Measurements from ENCODE around the gene MARCO.

MARCO gene

GRCh38 chr2:118971245-118972122, 29.5 kb downstream of the MARCO start:
- H3F3A ChIP-seq (ENCODE audit: insufficient read depth, low read length): no peaks in the 10 kb centered on the region
- no peak overlapping the region for H3K4me2 ChIP-seq (ENCODE audit: low read length)
- H3K27me3 ChIP-seq (ENCODE audit: insufficient read depth, low read length): no peaks in the 10 kb centered on the region
- no peak overlapping the region for H2AFZ ChIP-seq (ENCODE audit: low read length)
- no peaks in the 10 kb centered on the region for H3K36me3 ChIP-seq (ENCODE audit: insufficient read depth, low read length)
- no peak overlapping the region for H3K9ac ChIP-seq (ENCODE audit: low read length)
- H3K79me2 ChIP-seq (ENCODE audit: insufficient read depth, low read length): no peaks in the 10 kb centered on the region
- no peaks in the 10 kb centered on the region for H3K9me2 ChIP-seq (ENCODE audit: low read depth, low read length)
- no peak overlapping the region for H3K4me3 ChIP-seq (ENCODE audit: low read depth, low read length, poor library complexity, severe bottlenecking)
- H3K27ac ChIP-seq (ENCODE audit: low read depth, low read length, poor library complexity, severe bottlenecking): no peak overlapping the region
- no peaks in the 10 kb centered on the region for H3K9me3 ChIP-seq (ENCODE audit: low read length)
- H3K4me1 ChIP-seq (ENCODE audit: insufficient read depth, low read length, severe bottlenecking): no peaks in the 10 kb centered on the region
- TF ChIP-seq CTCF (IDR thresholded peaks at IDR 0.05; ENCODE audit: low read length) (no peak), EZH2 (IDR thresholded peaks at IDR 0.05; ENCODE audit: borderline replicate concordance, low read length) (no peak)
- H4K20me1 ChIP-seq (ENCODE audit: insufficient read depth, low read length): no peaks in the 10 kb centered on the region

- no peaks in the 10 kb centered on the region for H3K27me3 ChIP-seq (ENCODE audit: insufficient read depth, low read length)
- H3K36me3 ChIP-seq (ENCODE audit: insufficient read depth, low read length): no peaks in the 10 kb centered on the region
- H3K4me2 ChIP-seq (ENCODE audit: low read length): no peak overlapping the region
- H3K9ac ChIP-seq (ENCODE audit: low read length): no peak overlapping the region
- H3K9me2 ChIP-seq (ENCODE audit: low read depth, low read length): no peaks in the 10 kb centered on the region
- no peaks in the 10 kb centered on the region for H3K79me2 ChIP-seq (ENCODE audit: insufficient read depth, low read length)
- no peaks in the 10 kb centered on the region for H3K4me1 ChIP-seq (ENCODE audit: insufficient read depth, low read length, severe bottlenecking)
- H3K4me3 ChIP-seq (ENCODE audit: low read depth, low read length, poor library complexity, severe bottlenecking): no peak overlapping the region
- no peaks in the 10 kb centered on the region for H4K20me1 ChIP-seq (ENCODE audit: insufficient read depth, low read length)
- H3F3A ChIP-seq (ENCODE audit: insufficient read depth, low read length): no peaks in the 10 kb centered on the region
- TF ChIP-seq CTCF (IDR thresholded peaks at IDR 0.05; ENCODE audit: low read length) (no peak), EZH2 (IDR thresholded peaks at IDR 0.05; ENCODE audit: borderline replicate concordance, low read length) (no peak)
- H2AFZ ChIP-seq (ENCODE audit: low read length): no peak overlapping the region
- H3K27ac ChIP-seq (ENCODE audit: low read depth, low read length, poor library complexity, severe bottlenecking): no peak overlapping the region
- H3K9me3 ChIP-seq (ENCODE audit: low read length): no peaks in the 10 kb centered on the region
Measured at GRCh38 chr2:118973542-118973951, 31.6 kb downstream of the MARCO start.

GRCh38 chr2:118974103-118974993, 32.4 kb downstream of the MARCO start:
- Histone ChIP-seq H3K9me3 (ENCODE audit: low read length) (no peaks in the 10 kb centered on the region), H3K4me3 (ENCODE audit: low read depth, low read length, poor library complexity, severe bottlenecking) (no peak overlapping the region), H3K36me3 (ENCODE audit: insufficient read depth, low read length) (no peaks in the 10 kb centered on the region), H3K27ac (ENCODE audit: low read depth, low read length, poor library complexity, severe bottlenecking) (no peak overlapping the region), H3K27me3 (ENCODE audit: insufficient read depth, low read length) (no peaks in the 10 kb centered on the region), H4K20me1 (ENCODE audit: insufficient read depth, low read length) (no peaks in the 10 kb centered on the region), H3K4me1 (ENCODE audit: insufficient read depth, low read length, severe bottlenecking) (no peaks in the 10 kb centered on the region), H3K4me2 (ENCODE audit: low read length) (no peak overlapping the region), H3K9me2 (ENCODE audit: low read depth, low read length) (no peaks in the 10 kb centered on the region), H3F3A (ENCODE audit: insufficient read depth, low read length) (no peaks in the 10 kb centered on the region), H3K9ac (ENCODE audit: low read length) (no peak overlapping the region), H2AFZ (ENCODE audit: low read length) (no peak overlapping the region), H3K79me2 (ENCODE audit: insufficient read depth, low read length) (no peaks in the 10 kb centered on the region)
- no peak for TF ChIP-seq EZH2 (IDR thresholded peaks at IDR 0.05; ENCODE audit: borderline replicate concordance, low read length)
- TF ChIP-seq CTCF (IDR thresholded peaks at IDR 0.05; ENCODE audit: low read length): no peak

Data from OCI-LY1 (cell line).